K562 (cell line): ENCODE measurements around the gene ADD3.

Source experiments
- BRCA1 ChIP-seq, 2 experiments: fragments of 450-650 bp in 1 of 2; sonication (generic) in 1 of 2; formaldehyde crosslinking in 1 of 2; IDR thresholded peaks; 2 replicates each; pipeline versions ENCODE4 v1.5.0 to v1.6.1; 2017 to 2020; ENCODE audit warnings: mild to moderate bottlenecking in 1 of 2, missing genetic modification reagents in 1 of 2
- FOXA1 ChIP-seq: fragments of 450-650 bp; IDR thresholded peaks from 2 replicates; pipeline ENCODE4 v1.6.1; 2016; ENCODE audit warnings: mild to moderate bottlenecking, borderline replicate concordance
- FUS ChIP-seq: fragments of 200-400 bp; formaldehyde crosslinking; optimal IDR thresholded peaks from 2 replicates; pipeline ENCODE3; 2017; ENCODE audit warnings: low read depth, low read length
- HBP1 ChIP-seq: fragments of 450-650 bp; formaldehyde crosslinking; IDR thresholded peaks from 2 replicates; pipeline ENCODE4 v1.4.0; 2022; ENCODE audit warnings: missing genetic modification characterization
- IRF9 ChIP-seq: fragments of 450-650 bp; IDR thresholded peaks from 2 replicates; pipeline ENCODE4 v1.6.1; 2016; ENCODE audit warnings: missing biosample characterization, missing genetic modification characterization
- SAFB ChIP-seq: fragments of 200-400 bp; formaldehyde crosslinking; IDR thresholded peaks from 2 replicates; pipeline ENCODE4 v1.6.1; 2017; ENCODE audit warnings: low read depth, low read length, borderline replicate concordance
- TRIM24 ChIP-seq, 2 experiments: fragments of 450-650 bp; IDR thresholded peaks; 2 replicates each; pipeline ENCODE4 v1.6.1; 2016
- ZBTB7A ChIP-seq: IDR thresholded peaks from 2 replicates; pipeline ENCODE4 v1.6.1; 2011; ENCODE audit warnings: low read depth, mild to moderate bottlenecking, low read length, moderate library complexity, borderline replicate concordance; ENCODE audit not compliant: control insufficient read depth
- ZNF280A ChIP-seq: fragments of 450-650 bp; IDR thresholded peaks from 2 replicates; pipeline ENCODE4 v1.6.1; 2018; ENCODE audit warnings: mild to moderate bottlenecking, low read depth; ENCODE audit not compliant: partially characterized antibody
- TF ChIP-seq, protein P1 (sequence below), 3 experiments: IDR thresholded peaks in 2 of 3; conservative IDR thresholded peaks in 1 of 3; 2 replicates each; pipeline ENCODE4 v1.5.1; 2011 to 2012; ENCODE audit warnings: low read length in 3 of 3, mild to moderate bottlenecking in 3 of 3, control low read depth in 2 of 3, improper control_type of control experiment in 1 of 3, inconsistent platforms in 1 of 3, low read depth in 1 of 3, mixed read lengths in 1 of 3, moderate library complexity in 1 of 3; ENCODE audit not compliant: insufficient read depth in 2 of 3
- TF ChIP-seq, protein P2 (sequence below): sonication (generic); formaldehyde crosslinking; IDR thresholded peaks from 2 replicates; pipeline ENCODE4 v1.8.1; 2023; ENCODE audit warnings: mild to moderate bottlenecking, missing genetic modification reagents

- TF ChIP-seq FUS = no peak
- TF ChIP-seq ZBTB7A = no peak; the same call in 1 of the 2 replicates
- TF ChIP-seq, protein P1, sequence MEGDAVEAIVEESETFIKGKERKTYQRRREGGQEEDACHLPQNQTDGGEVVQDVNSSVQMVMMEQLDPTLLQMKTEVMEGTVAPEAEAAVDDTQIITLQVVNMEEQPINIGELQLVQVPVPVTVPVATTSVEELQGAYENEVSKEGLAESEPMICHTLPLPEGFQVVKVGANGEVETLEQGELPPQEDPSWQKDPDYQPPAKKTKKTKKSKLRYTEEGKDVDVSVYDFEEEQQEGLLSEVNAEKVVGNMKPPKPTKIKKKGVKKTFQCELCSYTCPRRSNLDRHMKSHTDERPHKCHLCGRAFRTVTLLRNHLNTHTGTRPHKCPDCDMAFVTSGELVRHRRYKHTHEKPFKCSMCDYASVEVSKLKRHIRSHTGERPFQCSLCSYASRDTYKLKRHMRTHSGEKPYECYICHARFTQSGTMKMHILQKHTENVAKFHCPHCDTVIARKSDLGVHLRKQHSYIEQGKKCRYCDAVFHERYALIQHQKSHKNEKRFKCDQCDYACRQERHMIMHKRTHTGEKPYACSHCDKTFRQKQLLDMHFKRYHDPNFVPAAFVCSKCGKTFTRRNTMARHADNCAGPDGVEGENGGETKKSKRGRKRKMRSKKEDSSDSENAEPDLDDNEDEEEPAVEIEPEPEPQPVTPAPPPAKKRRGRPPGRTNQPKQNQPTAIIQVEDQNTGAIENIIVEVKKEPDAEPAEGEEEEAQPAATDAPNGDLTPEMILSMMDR (IDR thresholded peaks at IDR 0.05 in 2 of 3, conservative IDR thresholded peaks at IDR 0.05 in 1 of 3; ENCODE audit: insufficient read depth in 2 of 3, low read depth in 1 of 3, low read length in 3 of 3) = 0 out of 6 replicates have a peak, but pooled peaks of 1 of the 3 experiments have one; percentile 17
- TF ChIP-seq HBP1 = no peak
- TF ChIP-seq BRCA1 (IDR thresholded peaks at IDR 0.05) = no peak
- no peak for TF ChIP-seq BRCA1 (CRISPR knock-in tag; IDR thresholded peaks at IDR 0.05)
- TF ChIP-seq, protein P2, sequence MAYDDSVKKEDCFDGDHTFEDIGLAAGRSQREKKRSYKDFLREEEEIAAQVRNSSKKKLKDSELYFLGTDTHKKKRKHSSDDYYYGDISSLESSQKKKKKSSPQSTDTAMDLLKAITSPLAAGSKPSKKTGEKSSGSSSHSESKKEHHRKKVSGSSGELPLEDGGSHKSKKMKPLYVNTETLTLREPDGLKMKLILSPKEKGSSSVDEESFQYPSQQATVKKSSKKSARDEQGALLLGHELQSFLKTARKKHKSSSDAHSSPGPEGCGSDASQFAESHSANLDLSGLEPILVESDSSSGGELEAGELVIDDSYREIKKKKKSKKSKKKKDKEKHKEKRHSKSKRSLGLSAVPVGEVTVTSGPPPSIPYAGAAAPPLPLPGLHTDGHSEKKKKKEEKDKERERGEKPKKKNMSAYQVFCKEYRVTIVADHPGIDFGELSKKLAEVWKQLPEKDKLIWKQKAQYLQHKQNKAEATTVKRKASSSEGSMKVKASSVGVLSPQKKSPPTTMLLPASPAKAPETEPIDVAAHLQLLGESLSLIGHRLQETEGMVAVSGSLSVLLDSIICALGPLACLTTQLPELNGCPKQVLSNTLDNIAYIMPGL (CRISPR knock-in tag) = no peak
- TF ChIP-seq FOXA1 = no peak
- no peak for TF ChIP-seq SAFB
- no peak for TF ChIP-seq TRIM24 (IDR thresholded peaks at IDR 0.05)
- no peak for TF ChIP-seq ZNF280A
- TF ChIP-seq IRF9 = no peak
Measured at GRCh38 chr10:110008518-110009339, 945 bp downstream of the ADD3 start.
